GM12872 (cell line): ENCODE data around the gene SOD2.

Experiments used
- CTCF ChIP-seq: IDR thresholded peaks from 3 replicates; pipeline ENCODE4 v1.5.1; 2011; ENCODE audit warnings: low read depth, mild to moderate bottlenecking, low read length, moderate library complexity; ENCODE audit not compliant: insufficient read depth

Gene SOD2

DNA sequence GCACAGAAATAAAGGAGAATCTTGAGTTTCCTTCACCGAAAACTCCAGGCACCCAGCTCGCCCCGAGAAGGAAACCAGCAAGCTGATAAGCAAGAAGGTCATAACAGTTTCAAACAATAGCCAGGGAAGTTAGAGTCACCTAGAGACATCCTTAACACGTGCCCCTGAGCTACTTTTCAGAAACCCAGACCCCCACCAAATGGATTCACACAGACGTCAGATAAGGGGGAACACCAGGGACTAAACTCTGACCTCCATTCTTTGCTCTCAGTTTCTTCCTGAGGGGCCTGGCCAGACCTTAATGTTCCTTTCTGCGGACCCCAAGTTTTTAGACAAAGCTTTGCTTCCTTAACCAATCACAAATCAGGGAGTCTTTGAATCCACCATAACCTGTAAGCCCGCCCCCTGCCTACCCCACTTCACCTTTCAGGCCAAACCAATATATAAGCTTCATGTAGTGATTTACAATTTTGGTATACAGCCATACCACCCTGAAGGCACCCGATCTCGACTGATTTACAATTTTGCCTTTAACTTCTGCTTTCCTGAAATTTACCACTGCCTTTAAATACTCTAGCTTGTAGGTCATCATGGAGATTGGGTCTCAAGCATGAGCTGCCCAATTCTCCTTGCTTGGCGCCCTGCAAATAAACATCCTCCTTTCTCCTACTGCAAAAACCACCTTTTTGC, 11.7 kb downstream of the SOD2 start:
- TF ChIP-seq CTCF, result no peak

DNA sequence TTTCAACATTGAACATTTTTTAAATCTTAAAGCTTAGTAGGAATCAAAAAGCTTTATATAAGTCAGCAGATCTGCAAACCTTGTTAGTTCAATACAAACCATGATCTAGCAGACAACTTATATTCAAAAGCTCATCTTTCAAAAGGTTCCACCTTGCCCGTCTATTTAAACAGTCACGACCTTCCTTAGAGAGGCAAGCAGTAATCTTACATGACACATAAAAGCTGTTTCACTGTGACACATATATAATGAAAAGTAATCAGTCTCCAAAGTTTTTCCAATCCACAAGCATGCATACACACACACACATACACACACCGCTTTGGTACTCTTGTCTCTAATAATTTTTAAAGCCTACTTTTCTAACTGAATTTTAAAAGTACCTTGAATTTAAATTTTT, 12.9 kb downstream of the SOD2 start:
- TF ChIP-seq CTCF, result no peak

DNA sequence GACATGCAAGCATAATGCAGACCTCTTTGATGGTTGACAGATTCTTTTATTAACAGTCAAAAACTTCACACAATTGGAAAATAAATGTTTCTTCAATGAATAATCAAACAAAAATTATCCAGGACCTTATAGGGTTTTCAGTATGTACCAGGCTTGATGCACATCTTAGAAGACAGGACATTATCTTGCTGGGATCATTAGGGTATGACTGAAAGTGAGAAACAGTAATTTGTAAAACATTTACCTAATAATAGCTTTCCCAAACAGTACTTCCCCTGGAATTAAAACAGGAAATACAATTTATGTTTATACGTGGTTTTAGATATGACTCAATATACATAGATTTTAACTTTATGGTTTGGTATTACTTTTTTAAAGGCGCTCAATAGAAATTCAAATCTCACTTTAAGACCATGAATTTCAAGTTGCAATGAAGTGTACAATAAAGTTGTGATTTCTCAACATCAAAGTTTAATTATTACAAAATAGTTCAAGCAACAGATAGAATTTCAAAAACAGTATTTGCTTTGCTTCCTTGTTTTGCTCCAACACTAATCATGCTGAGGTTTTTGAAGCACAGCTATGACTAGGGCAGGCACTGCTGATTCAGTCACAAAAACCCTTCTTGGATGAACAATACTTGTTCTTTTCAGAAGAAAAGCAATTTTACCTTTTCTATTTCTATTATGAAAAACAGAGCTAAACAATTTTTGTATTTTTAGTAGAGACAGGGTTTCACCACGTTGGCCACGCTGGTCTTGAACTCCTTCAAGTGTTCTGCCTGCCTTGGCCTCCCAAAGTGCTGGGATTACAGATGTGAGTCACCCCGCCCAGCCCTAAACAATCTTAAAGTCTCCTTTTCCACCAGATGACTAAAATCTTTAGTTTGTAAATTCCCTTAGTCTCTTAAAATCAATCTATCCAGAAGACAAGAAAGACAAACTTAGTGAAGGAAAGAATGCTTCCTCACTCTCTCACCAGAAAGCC, 13.7 kb downstream of the SOD2 start:
- no peak for TF ChIP-seq CTCF

GRCh38 chr6:159678574-159678973, 14.5 kb downstream of the SOD2 start:
- no peak for TF ChIP-seq CTCF

- TF ChIP-seq CTCF, result no peak
Measured at GRCh38 chr6:159677506-159678165, 15.4 kb downstream of the SOD2 start.

DNA sequence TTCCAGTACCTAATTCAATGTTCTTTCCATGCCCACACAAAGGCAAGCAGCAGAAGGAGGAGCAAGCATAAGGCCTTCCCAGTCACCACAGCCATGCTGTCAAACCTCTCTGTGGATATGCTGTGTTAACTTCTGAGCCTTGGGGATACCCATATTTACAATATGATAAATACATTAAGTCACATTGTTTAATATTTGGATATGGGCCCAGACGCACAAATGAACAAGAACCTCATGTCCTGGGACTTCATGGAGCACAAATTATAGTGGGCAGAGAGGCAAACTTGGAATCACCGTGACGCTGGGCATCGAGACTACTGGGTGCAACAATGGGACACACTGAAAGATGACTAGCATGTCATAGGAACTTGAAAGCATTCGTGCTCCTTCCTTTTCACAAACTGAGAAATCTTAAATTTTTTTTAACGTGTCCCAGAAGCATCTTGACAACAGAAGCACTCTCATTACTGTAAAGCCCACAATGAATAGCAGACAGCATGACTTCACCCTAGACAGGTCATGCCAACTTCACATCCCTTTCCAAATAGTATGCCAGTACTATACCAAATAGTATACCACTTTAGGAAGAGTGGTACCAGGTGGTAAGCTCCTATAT, 16.0 kb downstream of the SOD2 start:
- no peak for TF ChIP-seq CTCF
